ENCODE data around the gene FBRSL1.

DNA sequence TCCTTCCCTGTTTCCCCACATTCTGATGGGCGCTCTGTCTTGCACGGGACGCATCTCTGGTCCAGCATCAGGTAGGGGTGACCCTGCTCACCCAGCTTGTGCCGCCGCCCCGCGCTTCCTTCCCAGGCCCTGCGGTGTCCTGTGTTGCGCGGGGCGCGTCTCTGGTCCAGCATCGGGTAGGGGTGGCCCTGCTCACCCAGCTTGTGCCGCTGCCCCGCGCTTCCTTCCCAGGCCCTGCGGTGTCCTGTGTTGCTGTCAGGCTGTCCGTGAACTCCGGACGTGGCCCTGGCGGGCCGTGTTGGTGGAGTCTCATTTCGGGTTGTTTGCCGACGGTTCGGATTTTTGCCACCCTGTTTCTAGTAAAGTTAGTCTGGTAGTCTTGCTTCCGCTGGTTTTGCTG, 6.8 kb downstream of the FBRSL1 start:
- no peak for TF ChIP-seq CTCF (IDR thresholded peaks at IDR 0.05)
- TF ChIP-seq POLR2A (IDR thresholded peaks at IDR 0.05) = no peak

Measured in heart left ventricle (tissue), 13 donors.